PFSK-1 (cell line): Measurements from ENCODE around the gene SHD.

Experiments used
- FOXP2 ChIP-seq: optimal IDR thresholded peaks from 2 replicates; pipeline ENCODE3; 2011; ENCODE audit warnings: borderline replicate concordance, control low read depth, inconsistent platforms; ENCODE audit not compliant: insufficient read depth; ENCODE audit errors: extremely low read length, extremely low read depth
- POLR2AphosphoS5 ChIP-seq: IDR thresholded peaks from 2 replicates; pipeline ENCODE4 v1.6.1; 2012; ENCODE audit warnings: low read depth, mild to moderate bottlenecking, control low read depth, low read length, moderate library complexity
- REST ChIP-seq, 2 experiments: IDR thresholded peaks; 2 replicates each; pipeline versions ENCODE4 v1.6.1 to v1.8.0; 2011 to 2012; ENCODE audit warnings: low read depth in 2 of 2, low read length in 2 of 2, control low read depth in 1 of 2, inconsistent platforms in 1 of 2, mild to moderate bottlenecking in 1 of 2, moderate library complexity in 1 of 2; ENCODE audit not compliant: insufficient read depth in 1 of 2
- SIN3A ChIP-seq: IDR thresholded peaks from 2 replicates; pipeline ENCODE4 v1.6.1; 2012; ENCODE audit warnings: mild to moderate bottlenecking, low read length, moderate library complexity, borderline replicate concordance; ENCODE audit not compliant: insufficient read depth
- TAF1 ChIP-seq: IDR thresholded peaks from 2 replicates; pipeline ENCODE4 v1.6.1; 2012; ENCODE audit warnings: low read length, control low read depth, borderline replicate concordance; ENCODE audit not compliant: insufficient read depth

Gene SHD

GRCh38 chr19:4258181-4258580 lies 20.9 kb upstream of the SHD start:
- TF ChIP-seq POLR2AphosphoS5 (no peak), TAF1 (no peak), FOXP2 (no peak), SIN3A (no peak), REST (IDR thresholded peaks at IDR 0.05; ENCODE audit: insufficient read depth in 1 of 2, low read depth in 2 of 2, low read length in 2 of 2) (no peak)

- TF ChIP-seq REST (IDR thresholded peaks at IDR 0.05; ENCODE audit: insufficient read depth in 1 of 2, low read depth in 2 of 2, low read length in 2 of 2) (no peak), FOXP2 (no peak), POLR2AphosphoS5 (no peak), TAF1 (no peak), SIN3A (no peak)
Measured at GRCh38 chr19:4260613-4261191, 18.4 kb upstream of the SHD start.

GRCh38 chr19:4264812-4265211 lies 14.3 kb upstream of the SHD start:
- no peak for TF ChIP-seq FOXP2
- TF ChIP-seq TAF1, result no peak
- TF ChIP-seq POLR2AphosphoS5, result no peak
- TF ChIP-seq SIN3A, result no peak
- no peak for TF ChIP-seq REST (IDR thresholded peaks at IDR 0.05; ENCODE audit: insufficient read depth in 1 of 2, low read depth in 2 of 2, low read length in 2 of 2)

GRCh38 chr19:4266253-4267000 lies 12.6 kb upstream of the SHD start:
- TF ChIP-seq TAF1, result no peak
- TF ChIP-seq POLR2AphosphoS5, result no peak
- TF ChIP-seq FOXP2, result no peak
- TF ChIP-seq REST (IDR thresholded peaks at IDR 0.05; ENCODE audit: insufficient read depth in 1 of 2, low read depth in 2 of 2, low read length in 2 of 2), result no peak
- TF ChIP-seq SIN3A, result no peak
